Testis (tissue), 5 donors: ENCODE results near the gene C6orf89. TPM values are rescaled to one million over a fixed set of nuclear protein-coding genes. Genes with fewer than 3 reads are reported as not detected.

Experiments used
- DNase-seq: peaks from one replicate; pipeline ENCODE4 v3.0.0-alpha.2; 2019
- H3K27ac ChIP-seq, 2 donors: fragments of 200-600 bp; sonication (generic); one replicate each; pipeline ENCODE4 v1.5.1; 2019
- H3K27me3 ChIP-seq: fragments of 200-600 bp; sonication (generic); one replicate; pipeline ENCODE4 v1.5.1; 2019
- H3K36me3 ChIP-seq: fragments of 200-600 bp; sonication (generic); one replicate; pipeline ENCODE4 v1.5.1; 2017; ENCODE audit warnings: low read depth; ENCODE audit errors: missing control alignments
- H3K4me1 ChIP-seq: fragments of 200-600 bp; sonication (generic); one replicate; pipeline ENCODE4 v1.5.1; 2019
- H3K4me3 ChIP-seq, 2 donors: fragments of 200-600 bp; sonication (generic); one replicate each; pipeline ENCODE4 v1.5.1; 2017 to 2019
- H3K9me3 ChIP-seq: fragments of 200-600 bp; sonication (generic); one replicate; pipeline ENCODE4 v1.5.1; 2017
- CTCF ChIP-seq, 3 experiments: fragments of 450-650 bp in 2 of 3; fragments of 200-600 bp in 1 of 3; sonication (generic) in 1 of 3; IDR thresholded peaks; one replicate each; pipeline ENCODE4 v1.5.1; 2016 to 2019; ENCODE audit warnings: antibody characterized with exemption in 3 of 3, mild to moderate bottlenecking in 2 of 3, moderate library complexity in 1 of 3
- POLR2A ChIP-seq: fragments of 450-650 bp; IDR thresholded peaks from one replicate; pipeline ENCODE4 v1.6.1; 2017; ENCODE audit warnings: antibody characterized with exemption, mild to moderate bottlenecking, moderate library complexity
- WGBS, 2 donors: methylation state at CpG; one replicate each; pipeline ENCODE4 v1.1.5; 2018; 5-methylcytosine and 5-hydroxymethylcytosine counted together
- intact Hi-C: fragments of 100-400 bp; cut with DNase I; formaldehyde crosslinking; loops from one replicate; pipeline ENCODE4 v1.15.1; 2023; ENCODE audit warnings: low total_unique reads
- long read RNA-seq, 2 donors: transcript quantifications; one replicate each; lab custom pipeline, GENCODE V29; 2026
- polyA plus RNA-seq: library from polyadenylated mRNA; stranded (reverse); fragments of 350-450 nt; fragmentation: Illumina TruSeq; extraction: RNeasy Lipid Tissue Mini Kit (QIAGEN cat#74804); gene quantifications from one replicate; pipeline ENCODE4 v1.2.3, GENCODE V29; 2014; ENCODE audit warnings: low read depth, low replicate concordance; ENCODE audit not compliant: insufficient read depth
- total RNA-seq, 2 donors: library from RNA; depleted of rRNA; stranded (reverse); fragments of >200 nt; gene quantifications; one replicate each; pipeline ENCODE4 v1.2.3, GENCODE V29; 2016

C6orf89 gene
- total RNA-seq (10 to 100 TPM; 78.9 to 80.3 TPM), polyA plus RNA-seq (93.6 TPM)
- long read RNA-seq, donor 1, full-length matches to known transcripts = 16 of 22 reads
- long read RNA-seq, donor 1, partial matches to known transcripts = 6 of 22 reads
- long read RNA-seq, donor 1, other reads (novel, unspliced or antisense) = 0 of 22 reads
- long read RNA-seq, donor 2, full-length matches to known transcripts = 10 of 10 reads
- long read RNA-seq, donor 2, partial matches to known transcripts = 0 of 10 reads
- long read RNA-seq, donor 2, other reads (novel, unspliced or antisense) = 0 of 10 reads

DNA sequence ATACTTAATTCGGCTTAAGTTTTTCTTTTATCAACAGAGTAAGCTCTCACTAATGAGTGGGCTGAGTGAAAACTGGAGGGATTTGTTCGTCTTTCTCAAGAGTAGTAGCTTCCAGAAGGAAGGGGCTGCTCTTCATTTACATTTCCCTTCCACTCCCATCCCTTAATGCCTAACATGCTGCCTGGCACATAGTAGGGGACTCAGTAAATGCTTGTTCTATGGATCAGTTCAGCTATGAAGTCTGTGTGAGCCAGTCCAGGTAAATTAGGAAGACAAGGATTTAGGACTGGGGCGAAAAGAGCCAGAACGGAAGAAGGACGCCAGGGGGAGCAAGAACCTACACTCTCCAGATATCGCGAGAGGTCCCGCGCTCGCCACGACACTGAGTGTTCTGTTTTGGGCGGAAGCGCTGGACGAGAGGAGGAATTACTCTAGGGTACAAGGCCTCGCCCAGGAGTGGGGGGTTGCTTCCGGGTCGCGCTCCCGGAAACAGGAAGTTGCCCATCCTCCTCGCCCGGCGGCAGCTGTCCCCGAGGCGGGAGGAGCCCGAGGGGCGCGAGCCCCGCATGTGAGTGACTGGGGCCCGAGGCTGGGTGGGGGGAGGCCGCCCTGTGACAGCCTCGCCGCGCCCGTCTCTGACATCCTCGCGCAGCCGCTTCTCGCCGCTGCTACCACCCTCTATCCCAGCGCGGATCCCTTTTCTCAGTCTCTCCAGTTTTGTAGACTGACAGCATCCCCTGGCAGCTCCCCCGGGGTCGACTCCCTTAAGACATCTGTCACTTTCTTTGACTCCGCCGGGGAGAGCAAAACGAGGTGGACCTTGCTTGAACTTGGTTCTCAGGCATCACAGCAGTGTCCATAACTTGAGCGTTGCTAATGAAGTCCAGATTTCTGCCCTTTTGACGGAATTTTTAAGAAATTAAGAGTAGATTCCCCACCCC, at the start of gene C6orf89:
C6orf89 (plus strand) TSS at position 492 of the 941 bp plus-strand sequence. CDS start 13,493 bp downstream, outside the sequence.
- Histone ChIP-seq H3K9me3 (no peaks in the 10 kb centered on the region), H3K36me3 (no peaks in the 10 kb centered on the region), H3K4me1 (peaks cover 35% of the 10 kb centered on the region), H3K27ac (peak within 1 kb of the TSS; percentile 83 to 88), H3K4me3 (peak within 1 kb of the TSS; percentile 82 to 85), H3K27me3 (no peaks in the 10 kb centered on the region)
- peak; percentile 99 for DNase-seq
- intact Hi-C loops = loop anchor here (10.0 kb wide), 1 partner anchor 99 kb away; the partner anchor contains the start of gene MTCH1
- TF ChIP-seq CTCF (IDR thresholded peaks at IDR 0.05) (peak; percentile 82 to 98 (median 96)), POLR2A (peak; percentile 32)
- 1 to 2% methylated on average over 24 to 48 of the region's 48 CpGs for WGBS, 2 donors

- DNase-seq = peak; percentile 46
- no peak for TF ChIP-seq CTCF (IDR thresholded peaks at IDR 0.05)
- TF ChIP-seq POLR2A = no peak
- Histone ChIP-seq H3K36me3 (no peaks in the 10 kb centered on the region), H3K4me1 (peaks cover 19% of the 10 kb centered on the region), H3K9me3 (no peaks in the 10 kb centered on the region), H3K27me3 (no peaks in the 10 kb centered on the region), H3K27ac (no peak overlapping the region), H3K4me3 (no peak overlapping the region)
- WGBS, 2 donors = 70 to 73% methylated on average over 3 of the region's 3 CpGs
- intact Hi-C loops = no loop called here
These were observed 49.4 kb upstream of the C6orf89 start for GRCh38 chr6:36836111-36837021.

DNA sequence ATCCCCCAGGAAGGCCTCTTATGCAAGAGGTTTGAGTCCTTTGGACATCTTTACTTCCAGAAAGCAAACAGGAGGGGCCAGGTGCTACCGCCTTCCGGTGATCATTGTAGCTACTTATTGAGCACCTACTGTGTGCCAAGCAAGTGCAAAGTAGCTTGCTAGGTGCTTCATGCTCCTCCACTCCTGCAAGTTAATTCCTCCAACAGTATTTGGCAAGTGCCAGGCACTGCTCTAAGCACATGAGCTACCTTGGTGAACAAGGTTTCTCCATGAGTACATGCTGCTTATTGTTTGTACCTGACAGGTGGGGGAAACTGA, 48.8 kb upstream of the C6orf89 start:
- Histone ChIP-seq H3K9me3 (no peaks in the 10 kb centered on the region), H3K36me3 (no peaks in the 10 kb centered on the region), H3K27me3 (no peaks in the 10 kb centered on the region), H3K4me3 (no peak overlapping the region), H3K27ac (no peak overlapping the region), H3K4me1 (peaks cover 21% of the 10 kb centered on the region)
- TF ChIP-seq CTCF (IDR thresholded peaks at IDR 0.05) = no peak
- TF ChIP-seq POLR2A = no peak
- DNase-seq = no peak
- intact Hi-C loops = no loop called here
- 84% methylated on average over 2 of the region's 2 CpGs; no CpG with 5 or more reads in 1 of the 2 donors for WGBS, 2 donors

GRCh38 chr6:36837686-36838085, 48.1 kb upstream of the C6orf89 start:
- no peaks in the 10 kb centered on the region for H3K36me3 ChIP-seq
- H3K9me3 ChIP-seq = no peaks in the 10 kb centered on the region
- H3K27me3 ChIP-seq = no peaks in the 10 kb centered on the region
- peak overlapping the region in 1 of 2 donors; percentile 55 for H3K27ac ChIP-seq
- peaks cover 21% of the 10 kb centered on the region for H3K4me1 ChIP-seq
- TF ChIP-seq POLR2A = no peak
- H3K4me3 ChIP-seq = no peak overlapping the region
- 66 to 78% methylated on average over 6 of the region's 6 CpGs for WGBS, 2 donors
- DNase-seq = no peak
- intact Hi-C loops = no loop called here
